GM19238 (cell line): Measurements from ENCODE around the gene JDP2.
A peak's percentile ranks its signal among the peaks of the same experiment; 100 is the strongest.
"Not testable (repeated sequence)": the region's sequence is repeated elsewhere in the genome, so short reads cannot be mapped to it uniquely, and the experiment has no call there.

Experiments used
- DNase-seq: peaks from one replicate; pipeline ENCODE4 v3.0.0; 2011; ENCODE audit warnings: low spot score; ENCODE audit not compliant: insufficient read length

JDP2 gene

GRCh38 chr14:75427482-75428229, at the start of gene JDP2:
JDP2 (plus strand) TSS chr14:75428022; CDS start chr14:75437921, 9,899 bp downstream.
- DNase-seq = peak; percentile 62

- DNase-seq = no peak
Observed at GRCh38 chr14:75379246-75379929, 48.4 kb upstream of the JDP2 start.

- DNase-seq = no peak
Observed at GRCh38 chr14:75379930-75380270, 47.9 kb upstream of the JDP2 start.

GRCh38 chr14:75380656-75381055, 47.2 kb upstream of the JDP2 start:
- DNase-seq = no peak

GRCh38 chr14:75381642-75382041, 46.2 kb upstream of the JDP2 start:
- DNase-seq = no peak

DNA sequence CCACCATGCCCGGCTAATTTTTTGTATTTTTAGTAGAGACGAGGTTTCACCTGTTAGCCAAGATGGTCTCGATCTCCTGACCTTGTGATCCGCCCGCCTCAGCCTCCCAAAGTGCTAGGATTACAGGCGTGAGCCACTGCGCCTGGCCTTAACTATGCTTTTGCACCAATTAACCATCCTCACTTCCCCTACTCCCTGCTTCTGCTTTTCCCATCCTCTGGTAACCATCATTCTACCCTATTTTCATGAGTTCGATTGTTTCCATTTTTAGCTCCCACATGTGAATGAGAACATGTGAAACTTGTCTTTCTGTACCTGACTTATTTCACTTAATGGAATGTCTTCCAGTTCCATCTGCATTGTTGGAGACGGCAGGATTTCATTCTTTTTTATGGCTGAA, 44.6 kb upstream of the JDP2 start:
- not testable (repeated sequence) for DNase-seq

GRCh38 chr14:75383721-75384120, 44.1 kb upstream of the JDP2 start:
- no peak for DNase-seq

- no peak for DNase-seq
Observed at GRCh38 chr14:75389679-75390078, 38.1 kb upstream of the JDP2 start.

DNA sequence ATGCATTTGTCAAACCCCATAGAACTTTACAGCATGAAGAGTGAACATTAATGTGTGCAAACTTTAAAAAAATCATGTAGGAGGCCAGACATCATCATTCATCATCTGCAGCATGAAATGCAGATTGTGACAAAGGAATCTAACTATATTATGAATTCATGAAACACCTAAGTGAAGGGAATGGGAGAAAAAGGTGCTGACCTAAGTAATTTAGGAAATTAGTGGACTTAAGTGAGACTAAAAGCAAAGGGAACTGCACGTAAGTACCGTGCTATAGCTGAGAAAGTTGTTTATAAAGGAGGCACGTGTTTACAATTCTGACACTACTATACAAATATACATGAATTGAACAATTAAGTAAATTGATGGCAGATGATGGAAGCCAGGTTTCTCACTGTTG, 37.6 kb upstream of the JDP2 start:
- no peak for DNase-seq

GRCh38 chr14:75391953-75392352, 35.9 kb upstream of the JDP2 start:
- DNase-seq = no peak

DNA sequence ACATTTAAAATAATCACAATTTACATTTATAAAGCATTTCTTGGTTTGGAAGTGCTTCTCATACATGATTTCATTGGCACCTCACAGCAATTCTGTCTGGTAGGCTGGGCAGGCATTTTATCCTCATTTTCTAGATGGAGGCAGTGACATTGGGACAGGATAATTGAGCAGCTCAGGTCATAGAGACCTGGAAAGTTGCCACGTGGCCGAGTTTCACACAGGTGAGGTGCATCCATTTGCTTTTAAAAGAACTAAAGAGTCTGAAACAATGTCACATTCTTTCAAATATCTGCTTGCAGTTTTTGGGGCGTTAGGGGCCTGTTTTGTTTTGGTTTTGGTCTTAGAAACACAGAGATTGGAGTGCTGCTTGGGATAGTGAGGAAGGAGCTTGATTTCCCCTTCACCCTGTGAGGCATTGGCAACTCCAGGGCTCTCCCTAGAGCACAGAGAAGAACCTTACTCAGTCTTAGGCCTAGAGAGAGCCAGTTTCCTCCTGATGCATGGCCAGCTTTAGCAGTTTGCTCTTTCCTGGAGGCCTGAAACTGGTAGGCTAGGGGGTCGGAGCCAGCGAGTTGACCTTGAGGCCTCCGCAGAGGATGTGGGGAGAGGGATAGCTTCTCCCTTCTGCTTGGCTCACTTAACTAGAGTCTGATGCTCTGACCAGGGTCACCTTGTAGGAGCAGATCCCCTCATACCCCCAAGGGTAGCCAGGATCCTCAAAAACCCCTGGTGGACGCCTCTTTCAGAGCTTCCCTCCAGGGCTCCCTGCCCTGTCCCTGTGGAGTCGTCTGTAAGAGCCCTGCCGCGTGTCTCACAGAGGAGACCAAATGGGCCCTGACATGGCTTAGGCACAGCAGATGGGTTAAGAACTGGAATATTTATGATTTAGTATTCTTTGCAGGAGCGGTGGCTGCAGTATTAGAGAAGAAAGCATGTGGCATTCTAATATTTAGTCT, 34.9 kb upstream of the JDP2 start:
- no peak for DNase-seq

GRCh38 chr14:75393794-75394193, 34.0 kb upstream of the JDP2 start:
- no peak for DNase-seq

DNA sequence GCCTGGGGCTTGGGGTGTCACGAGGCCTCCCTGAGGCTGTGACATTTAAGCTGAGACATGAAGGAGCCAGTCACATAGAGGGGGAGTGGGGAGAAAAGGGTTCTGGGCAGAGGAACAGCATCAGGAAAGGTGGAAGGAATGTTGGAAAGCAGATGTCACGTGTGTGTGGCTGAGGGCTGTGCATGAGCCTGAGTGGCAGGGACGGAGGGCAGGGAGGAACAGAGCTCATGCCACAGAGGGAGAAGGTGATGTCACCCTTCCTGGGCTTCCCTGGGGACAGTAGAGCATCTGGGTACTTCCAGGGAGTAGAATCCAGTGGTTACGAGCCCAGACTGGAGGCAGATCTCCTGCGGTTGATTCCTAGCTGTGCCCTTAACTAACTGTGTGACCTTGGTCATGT, 32.0 kb upstream of the JDP2 start:
- DNase-seq = no peak

GRCh38 chr14:75399321-75399720, 28.5 kb upstream of the JDP2 start:
- DNase-seq = no peak

- DNase-seq = no peak
Observed at GRCh38 chr14:75399843-75400775, 27.7 kb upstream of the JDP2 start.

- DNase-seq = no peak
Observed at GRCh38 chr14:75401361-75401760, 26.5 kb upstream of the JDP2 start.

GRCh38 chr14:75402867-75403413, 24.9 kb upstream of the JDP2 start:
- DNase-seq = no peak

- DNase-seq = no peak
Observed at GRCh38 chr14:75404847-75405246, 23.0 kb upstream of the JDP2 start.

DNA sequence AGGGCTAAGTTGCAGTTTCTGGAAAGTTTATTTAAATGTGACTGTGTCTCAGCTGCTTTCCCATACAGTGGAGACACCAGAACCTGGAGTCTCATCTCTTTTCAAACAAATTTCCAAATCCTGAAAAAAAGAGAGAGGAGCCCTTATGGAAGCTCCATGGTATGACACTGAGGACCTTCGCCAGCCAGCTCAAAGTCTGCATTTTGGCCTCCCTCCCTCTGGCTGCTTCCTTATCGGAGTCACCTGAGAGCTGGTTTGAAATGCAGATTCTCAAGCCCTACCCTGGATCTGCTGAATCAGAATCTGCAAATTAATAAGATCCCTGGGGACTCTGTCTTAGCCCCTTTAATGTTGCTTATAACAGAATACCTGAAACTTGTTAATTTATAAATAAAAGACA, 21.7 kb upstream of the JDP2 start:
- no peak for DNase-seq

DNA sequence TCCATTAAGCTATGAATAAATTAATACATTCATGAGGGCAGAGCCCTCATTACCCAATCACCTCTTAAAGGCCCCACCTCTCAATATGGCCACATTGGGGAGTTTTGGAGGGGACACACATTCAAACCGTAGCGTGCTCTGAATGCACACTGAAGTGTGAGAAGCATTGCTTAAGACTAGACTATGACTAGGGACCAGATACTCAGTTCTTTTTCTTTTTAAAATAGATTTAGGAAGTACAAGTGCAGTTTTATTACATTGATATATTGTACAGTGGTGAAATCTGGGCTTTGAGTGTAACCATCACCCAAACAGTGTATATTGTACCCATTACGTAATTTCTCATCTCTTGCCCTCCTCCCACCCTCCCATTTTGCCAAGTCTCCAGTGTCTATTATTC, 21.0 kb upstream of the JDP2 start:
- DNase-seq = no peak
